ENCODE data around the gene HOMER2.

Gene HOMER2

GRCh38 chr15:82856397-82857170, 95.9 kb downstream of the HOMER2 start:
- no peak for DNase-seq (ENCODE audit: low read depth in 2 of 2)

- DNase-seq (ENCODE audit: low read depth in 2 of 2), result no peak
These were observed 97.0 kb downstream of the HOMER2 start for GRCh38 chr15:82855286-82856100.

- no peak for DNase-seq (ENCODE audit: low read depth in 2 of 2)
These were observed 98.0 kb downstream of the HOMER2 start for GRCh38 chr15:82854554-82854953.

- no peak for DNase-seq (ENCODE audit: low read depth in 2 of 2)
These were observed 99.5 kb downstream of the HOMER2 start for GRCh38 chr15:82852941-82853561.

GRCh38 chr15:82851981-82852511, 100.5 kb downstream of the HOMER2 start:
- DNase-seq (ENCODE audit: low read depth in 2 of 2), result no peak

- DNase-seq (ENCODE audit: low read depth in 2 of 2), result no peak
These were observed 101.1 kb downstream of the HOMER2 start for GRCh38 chr15:82851306-82851850.

GRCh38 chr15:82850731-82851130, 101.8 kb downstream of the HOMER2 start:
- no peak for DNase-seq (ENCODE audit: low read depth in 2 of 2)

GRCh38 chr15:82849556-82850512, 102.7 kb downstream of the HOMER2 start:
- peak; percentile 18 to 27 for DNase-seq (ENCODE audit: low read depth in 2 of 2)

GRCh38 chr15:82848241-82848993, 104.1 kb downstream of the HOMER2 start:
- no peak for DNase-seq (ENCODE audit: low read depth in 2 of 2)

GRCh38 chr15:82847703-82848102, 104.8 kb downstream of the HOMER2 start:
- DNase-seq (ENCODE audit: low read depth in 2 of 2), result no peak

- no peak for DNase-seq (ENCODE audit: low read depth in 2 of 2)
These were observed 105.9 kb downstream of the HOMER2 start for GRCh38 chr15:82846621-82847020.

- no peak for DNase-seq (ENCODE audit: low read depth in 2 of 2)
These were observed 106.8 kb downstream of the HOMER2 start for GRCh38 chr15:82845686-82846085.

- DNase-seq (ENCODE audit: low read depth in 2 of 2), result no peak
These were observed 109.0 kb downstream of the HOMER2 start for GRCh38 chr15:82843566-82843965.

GRCh38 chr15:82840166-82840565, 112.4 kb downstream of the HOMER2 start:
- no peak for DNase-seq (ENCODE audit: low read depth in 2 of 2)

GRCh38 chr15:82839136-82839535, 113.4 kb downstream of the HOMER2 start:
- no peak for DNase-seq (ENCODE audit: low read depth in 2 of 2)

- no peak for DNase-seq (ENCODE audit: low read depth in 2 of 2)
These were observed 114.3 kb downstream of the HOMER2 start for GRCh38 chr15:82838096-82838735.

GRCh38 chr15:82835391-82835917, 117.1 kb downstream of the HOMER2 start:
- no peak for DNase-seq (ENCODE audit: low read depth in 2 of 2)

- no peak for DNase-seq (ENCODE audit: low read depth in 2 of 2)
These were observed 119.2 kb downstream of the HOMER2 start for GRCh38 chr15:82833362-82833682.

- DNase-seq (ENCODE audit: low read depth in 2 of 2), result peak in 1 of 2 donors; percentile 21
These were observed 119.7 kb downstream of the HOMER2 start for GRCh38 chr15:82832601-82833361.

Measured in stimulated activated CD8-positive, alpha-beta memory T cell treated with anti-CD3 and anti-CD28 coated beads, Interleukin-15, amount 100 ng/mL, for 48 hours (primary cell).